GM10248 (cell line): ENCODE measurements around the gene TLE1.

Source experiments
- CTCF ChIA-PET: fragments of 300-600 bp; sonication (Branson Sonifier 250); formaldehyde crosslinking; extraction: SDS; loops from one replicate; lab custom pipeline; 2021; ENCODE audit warnings: antibody characterized with exemption; lab: Yijun Ruan, JAX
- POLR2A ChIA-PET: fragments of 350-650 bp; sonication (Branson Sonifier 250); formaldehyde crosslinking; extraction: SDS; loops from one replicate; lab custom pipeline; 2020; ENCODE audit warnings: antibody characterized with exemption; lab: Yijun Ruan, JAX
- DNase-seq: peaks from one replicate; pipeline ENCODE4 v3.0.0; 2012; ENCODE audit errors: extremely low spot score
- CTCF ChIP-seq: IDR thresholded peaks from 2 replicates; pipeline ENCODE4 v1.5.1; 2012; ENCODE audit warnings: mild to moderate bottlenecking, low read depth; ENCODE audit errors: extremely low read depth, missing control alignments, control extremely low read depth

Gene TLE1

GRCh38 chr9:81592887-81593266 is 96.5 kb downstream of the TLE1 start:
- TF ChIP-seq CTCF, result no peak
- ChIA-PET CTCF (no interaction called here), POLR2A (no interaction called here)
- no peak for DNase-seq

DNA sequence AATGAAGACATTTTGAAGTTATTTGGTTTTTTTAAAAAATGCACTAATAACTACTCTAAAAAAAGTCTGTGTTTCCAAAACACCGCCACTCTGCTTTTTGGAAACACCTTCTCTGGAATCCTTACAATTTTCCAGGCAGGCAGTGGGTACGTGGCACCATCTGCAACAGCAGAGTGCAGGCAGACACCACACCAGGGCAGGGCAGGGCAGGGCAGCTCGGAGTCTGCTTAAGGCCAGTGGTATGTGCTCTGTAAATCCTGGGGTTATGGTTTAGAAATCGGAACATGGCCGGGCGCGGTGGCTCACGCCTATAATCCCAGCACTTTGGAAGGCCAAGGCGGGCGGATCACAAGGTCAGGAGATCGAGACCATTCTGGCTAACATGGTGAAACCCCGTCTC is 97.6 kb downstream of the TLE1 start:
- no peak for TF ChIP-seq CTCF
- DNase-seq, result no peak
- ChIA-PET POLR2A (no interaction called here), CTCF (no interaction called here)

GRCh38 chr9:81590688-81591087 is 98.7 kb downstream of the TLE1 start:
- CTCF ChIA-PET, result interaction anchor here (1.5 kb wide), 1 partner anchor 9 kb away, joined by 3 read pairs; no protein-coding TSS in a partner anchor
- DNase-seq, result no peak
- TF ChIP-seq CTCF, result no peak
- POLR2A ChIA-PET, result no interaction called here

- no peak for DNase-seq
- ChIA-PET CTCF (interaction anchor here (1.5 kb wide), 1 partner anchor 8 kb away, joined by 3 read pairs; no protein-coding TSS in a partner anchor), POLR2A (no interaction called here)
- no peak for TF ChIP-seq CTCF
Observed at GRCh38 chr9:81589819-81590218, 99.5 kb downstream of the TLE1 start.

DNA sequence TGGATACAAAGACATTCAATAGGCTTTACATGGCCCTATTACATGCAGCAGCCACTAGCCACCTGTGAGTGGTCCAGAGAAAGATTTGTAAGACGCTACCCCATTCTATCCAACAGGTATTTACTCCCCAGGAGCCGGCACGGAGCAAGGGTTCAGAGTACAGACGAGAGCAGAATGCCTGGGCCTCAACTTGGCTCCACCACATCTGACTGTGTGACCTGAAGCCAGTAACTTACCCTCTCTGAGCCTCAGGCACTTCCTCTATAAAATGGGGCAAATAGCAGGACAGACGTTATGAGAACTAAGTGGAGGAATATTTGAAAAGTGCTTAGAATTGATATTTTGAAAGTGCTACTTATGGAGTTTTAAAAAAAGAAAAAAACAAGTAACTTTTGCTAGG is 100.0 kb downstream of the TLE1 start:
- CTCF ChIA-PET, result no interaction called here
- no peak for TF ChIP-seq CTCF
- DNase-seq, result no peak
- POLR2A ChIA-PET, result no interaction called here

GRCh38 chr9:81588148-81588871 is 101.0 kb downstream of the TLE1 start:
- POLR2A ChIA-PET, result no interaction called here
- CTCF ChIA-PET, result no interaction called here
- no peak for DNase-seq
- no peak for TF ChIP-seq CTCF
